ENCODE data around the gene ZNF775.

The ZNF775 gene

DNA sequence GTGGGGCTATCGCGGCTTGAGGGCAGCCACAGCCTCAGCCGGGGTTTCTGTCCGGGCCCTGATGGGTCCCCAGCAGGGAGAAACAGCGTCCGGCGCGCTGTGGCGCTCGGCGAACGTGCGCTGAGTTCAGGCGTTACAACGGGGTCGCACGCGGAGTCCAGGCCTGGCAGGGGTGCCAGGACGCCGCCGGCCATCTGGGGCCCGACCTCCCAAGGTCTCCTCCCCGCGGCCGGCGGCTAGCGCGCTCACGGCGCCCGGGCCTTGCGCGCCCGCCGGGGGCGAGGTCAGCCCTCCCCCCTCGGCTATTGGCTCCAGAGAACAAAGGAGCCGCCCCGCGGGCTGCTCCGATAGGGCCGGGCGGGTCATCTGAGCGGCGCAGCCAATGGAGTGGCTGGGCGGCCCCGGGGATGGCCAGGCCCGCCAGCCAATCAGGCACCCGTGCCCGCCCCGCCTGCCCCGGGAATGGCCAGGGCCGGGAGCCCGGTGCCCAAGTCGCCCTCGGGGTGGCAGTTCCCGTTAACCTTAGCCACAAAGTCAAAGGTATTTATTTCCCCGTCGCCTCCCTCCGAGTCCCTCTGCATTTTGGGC, at the start of gene ZNF775:
ZNF775 (plus strand) TSS at position 478 of the 588 bp plus-strand sequence. CDS start 9,141 bp downstream, outside the sequence.
- DNase-seq (peak; percentile 95), ATAC-seq (peak; percentile 96)

DNA sequence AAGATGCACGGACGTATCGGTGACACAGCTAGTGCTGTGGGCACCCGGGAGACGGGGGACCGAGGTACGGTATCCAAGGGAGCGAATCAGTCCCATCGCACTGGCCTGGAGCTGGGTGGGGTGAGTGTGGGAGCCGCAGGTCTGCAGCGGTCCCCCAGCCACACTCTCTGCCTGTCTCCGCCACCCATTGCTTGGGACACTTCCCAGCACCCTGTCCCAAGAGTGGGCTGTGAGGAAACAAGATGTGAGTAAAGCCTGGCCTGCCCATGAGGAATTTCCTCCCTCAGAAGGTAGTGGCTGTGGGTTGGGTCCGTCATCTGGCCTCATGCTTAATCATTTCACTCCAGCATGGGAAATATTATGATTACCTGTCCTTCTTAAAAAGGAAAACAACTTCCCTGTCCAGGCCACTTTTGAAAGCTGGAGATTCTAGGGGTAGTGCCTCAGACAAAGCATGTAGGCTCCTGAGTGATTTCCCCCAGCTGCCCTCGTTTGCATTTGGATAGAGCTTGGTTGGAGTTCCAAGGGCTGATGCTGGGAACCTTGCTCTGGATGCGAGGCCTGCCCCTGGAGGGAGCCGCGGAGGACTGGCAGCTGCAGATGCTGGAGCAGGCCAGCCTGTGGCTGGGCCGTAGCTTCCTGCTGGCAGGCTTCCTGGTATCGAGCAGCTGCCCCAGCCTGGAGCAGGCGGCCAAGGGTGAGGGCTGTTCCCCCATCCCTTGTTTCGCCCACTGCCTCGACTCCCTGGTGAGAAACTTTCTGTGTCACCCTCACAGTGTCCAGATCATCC, 49.6 kb upstream of the ZNF775 start:
- ATAC-seq, result no peak
- DNase-seq, result no peak

DNA sequence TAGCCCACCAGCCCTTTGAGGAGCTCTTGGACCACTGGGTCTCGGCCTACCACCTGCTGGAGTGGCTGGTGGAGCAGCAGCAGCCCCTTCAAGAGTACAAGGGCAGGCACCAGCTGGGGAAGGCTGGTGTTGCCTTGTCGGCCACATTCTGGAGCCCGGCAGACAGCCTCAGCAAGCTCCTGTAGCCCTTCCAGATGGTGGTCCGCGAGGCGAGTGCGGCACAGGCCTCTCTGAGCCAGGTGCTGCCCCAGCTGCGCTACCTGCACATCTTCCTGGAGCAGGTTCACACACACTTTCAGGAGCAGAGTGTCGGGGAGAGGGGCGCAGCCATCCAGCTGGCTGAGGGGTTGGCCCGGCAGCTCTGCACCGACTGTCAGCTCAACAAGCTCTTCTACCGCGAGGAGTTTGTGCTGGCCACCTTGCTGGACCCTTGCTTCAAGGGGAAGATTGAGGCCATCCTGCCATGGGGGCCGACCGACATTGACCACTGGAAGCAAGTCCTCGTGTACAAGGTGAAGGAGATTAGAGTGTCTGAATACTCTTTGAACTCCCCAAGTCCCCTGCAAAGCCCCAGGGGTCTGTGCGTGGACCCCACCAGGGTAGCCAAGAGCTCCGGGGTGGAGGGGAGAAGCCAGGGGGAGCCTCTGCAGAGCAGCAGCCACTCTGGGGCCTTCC, 48.8 kb upstream of the ZNF775 start:
- no peak for ATAC-seq
- no peak for DNase-seq

DNA sequence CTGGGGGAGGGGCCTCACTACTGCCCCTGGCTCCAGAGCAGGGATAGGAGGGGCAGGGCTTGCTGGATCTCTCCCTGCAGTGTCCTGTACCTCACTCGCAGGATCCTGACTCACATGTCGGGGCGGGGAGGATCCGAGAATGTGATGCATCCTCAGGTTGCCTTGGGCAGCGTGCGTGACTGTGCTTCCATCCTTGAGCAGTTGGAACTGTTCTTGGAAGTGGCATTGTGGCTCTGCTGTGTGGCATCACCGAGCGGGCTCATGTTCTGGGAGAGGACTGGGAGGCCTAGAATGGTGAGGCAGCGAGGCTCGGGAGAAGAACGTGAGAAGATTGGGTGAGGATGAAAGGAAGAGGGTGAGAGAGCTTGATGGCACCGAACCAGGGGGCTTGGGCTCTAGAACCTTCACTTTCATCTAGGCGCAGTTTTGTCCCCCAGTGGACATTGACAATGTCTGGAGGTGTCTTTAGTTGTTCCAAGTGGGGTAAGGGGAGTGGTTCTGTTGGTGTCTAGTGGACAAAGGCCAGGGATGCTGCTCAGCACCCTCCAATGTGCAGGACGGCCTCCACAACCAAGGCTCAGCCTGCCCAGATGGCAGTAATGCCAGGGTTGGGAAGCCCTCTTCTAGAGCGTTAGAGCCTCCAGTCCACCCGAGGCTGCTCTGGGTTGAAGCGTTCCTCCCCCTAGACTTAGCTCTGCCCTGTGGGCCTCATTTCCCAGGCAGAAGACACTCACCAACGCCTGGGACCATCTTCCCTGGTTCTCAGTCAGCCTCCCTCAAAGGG, 46.1 kb upstream of the ZNF775 start:
- no peak for DNase-seq
- no peak for ATAC-seq

DNA sequence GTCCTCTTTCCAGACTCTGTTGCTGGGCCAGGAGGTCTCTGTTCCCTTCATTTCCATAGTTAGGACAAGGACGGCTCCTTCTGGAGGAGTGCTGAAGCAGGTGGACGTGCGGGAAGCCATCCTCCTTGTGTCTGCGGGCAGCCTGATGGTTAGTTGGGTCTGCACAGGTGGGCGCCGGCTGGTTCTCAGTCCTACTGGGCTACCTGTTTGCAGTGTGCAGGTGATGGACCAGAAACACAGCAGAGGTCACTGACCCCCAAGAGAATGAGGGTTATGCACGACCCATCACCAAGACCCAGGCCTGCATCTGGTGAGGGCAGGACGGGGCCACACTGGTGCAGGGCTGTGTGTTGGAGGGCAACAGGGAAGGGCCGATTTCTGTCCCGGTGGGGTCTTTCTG, 45.5 kb upstream of the ZNF775 start:
- ATAC-seq (no peak), DNase-seq (no peak)

DNA sequence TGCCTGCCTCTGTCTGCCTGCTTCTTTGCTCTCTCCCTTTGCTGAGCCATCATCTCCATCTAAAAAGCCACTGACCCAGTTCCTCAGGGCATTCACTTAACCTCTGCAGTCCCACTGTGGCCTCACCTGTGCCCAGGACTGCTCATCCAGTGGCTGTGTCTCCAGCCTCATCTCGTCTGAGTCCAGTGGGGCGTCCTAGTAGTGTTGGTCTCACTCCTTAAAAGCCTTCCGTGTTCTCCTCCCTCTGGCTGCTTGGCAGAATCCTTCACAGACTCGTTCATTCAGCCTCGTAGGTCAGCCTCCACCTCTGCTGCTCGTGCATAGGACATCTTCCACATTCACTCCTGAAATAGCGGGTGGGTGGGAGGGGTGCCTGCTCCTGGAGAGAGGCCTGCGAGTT, 45.0 kb upstream of the ZNF775 start:
- DNase-seq, result no peak
- ATAC-seq, result no peak

DNA sequence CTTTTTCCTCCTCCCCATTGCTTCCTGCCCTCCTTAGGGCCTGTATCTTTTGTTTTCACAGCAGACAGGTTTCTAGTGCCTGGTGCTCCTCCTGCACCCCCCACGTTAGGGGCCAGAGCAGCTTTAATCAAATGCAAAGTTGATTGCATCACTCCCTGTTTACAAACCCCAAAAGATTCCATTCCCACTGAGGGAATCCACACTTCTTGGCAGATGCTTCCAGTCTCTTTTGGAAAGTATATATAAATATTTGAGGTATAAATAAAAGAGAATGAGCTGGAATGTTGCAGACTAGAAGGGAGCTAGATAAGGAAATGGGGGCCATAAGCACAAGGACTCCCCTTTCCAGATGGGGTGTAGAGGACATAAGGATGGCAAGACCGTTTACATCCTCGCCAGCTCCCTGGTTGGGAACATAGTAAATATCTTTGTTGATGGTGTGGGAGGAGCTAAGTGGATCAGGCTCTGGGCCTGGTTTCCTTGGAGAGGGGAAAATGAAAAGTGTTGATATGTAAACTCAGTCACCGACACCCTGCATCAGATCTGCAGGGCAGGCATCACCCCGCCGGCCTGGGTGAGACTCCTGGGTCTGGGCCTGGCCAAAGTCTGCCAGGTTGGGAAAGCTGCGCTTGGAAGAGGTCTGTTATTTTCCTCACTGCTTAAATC, 43.9 kb upstream of the ZNF775 start:
- ATAC-seq, result no peak
- no peak for DNase-seq

DNA sequence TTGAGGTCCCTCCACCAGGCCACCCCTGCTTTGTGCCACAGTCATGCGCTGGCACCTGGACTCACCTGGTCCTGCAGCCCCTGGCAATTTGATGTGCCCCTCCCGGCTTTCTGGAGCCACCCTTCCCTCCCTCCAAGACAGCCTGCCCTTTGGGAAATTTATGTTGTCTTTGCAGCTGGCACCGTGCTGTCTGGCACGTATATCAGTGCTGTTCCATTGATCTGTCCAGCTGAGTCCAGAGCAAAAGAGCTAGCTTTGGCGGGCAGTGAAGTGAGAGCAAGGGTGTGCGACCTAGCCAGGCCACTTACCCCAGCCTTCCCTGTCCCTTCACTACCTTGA, 43.4 kb upstream of the ZNF775 start:
- DNase-seq (no peak), ATAC-seq (no peak)

DNA sequence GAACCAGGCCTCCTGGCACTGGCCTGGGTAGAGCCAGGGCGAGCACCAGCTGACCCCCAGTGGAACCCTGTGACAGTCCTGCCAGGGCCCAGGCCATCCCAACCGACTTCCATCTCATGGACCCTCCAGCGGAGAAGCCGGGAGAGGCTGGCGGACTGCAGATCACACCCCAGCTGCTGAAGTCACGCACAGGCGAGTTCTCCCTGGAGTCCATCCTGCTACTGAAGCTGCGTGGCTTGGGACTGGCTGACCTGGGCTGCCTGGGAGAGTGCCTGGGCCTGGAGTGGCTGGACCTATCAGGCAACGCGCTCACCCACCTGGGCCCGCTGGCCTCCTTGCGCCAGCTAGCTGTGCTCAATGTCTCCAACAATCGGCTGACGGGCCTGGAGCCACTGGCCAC, 42.4 kb upstream of the ZNF775 start:
- DNase-seq (no peak), ATAC-seq (no peak)

DNA sequence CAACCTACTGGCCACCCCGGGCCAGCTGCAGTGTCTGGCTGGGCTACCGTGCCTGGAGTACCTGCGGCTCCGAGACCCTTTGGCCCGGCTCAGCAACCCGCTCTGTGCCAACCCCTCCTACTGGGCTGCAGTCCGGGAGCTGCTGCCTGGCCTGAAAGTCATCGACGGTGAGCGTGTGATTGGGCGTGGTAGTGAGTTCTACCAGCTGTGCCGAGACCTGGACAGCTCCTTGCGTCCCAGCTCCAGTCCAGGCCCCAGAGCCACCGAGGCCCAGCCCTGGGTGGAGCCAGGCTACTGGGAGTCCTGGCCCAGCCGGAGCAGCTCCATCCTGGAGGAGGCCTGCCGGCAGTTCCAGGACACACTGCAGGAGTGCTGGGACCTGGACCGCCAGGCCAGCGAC, 42.0 kb upstream of the ZNF775 start:
- no peak for DNase-seq
- no peak for ATAC-seq

DNA sequence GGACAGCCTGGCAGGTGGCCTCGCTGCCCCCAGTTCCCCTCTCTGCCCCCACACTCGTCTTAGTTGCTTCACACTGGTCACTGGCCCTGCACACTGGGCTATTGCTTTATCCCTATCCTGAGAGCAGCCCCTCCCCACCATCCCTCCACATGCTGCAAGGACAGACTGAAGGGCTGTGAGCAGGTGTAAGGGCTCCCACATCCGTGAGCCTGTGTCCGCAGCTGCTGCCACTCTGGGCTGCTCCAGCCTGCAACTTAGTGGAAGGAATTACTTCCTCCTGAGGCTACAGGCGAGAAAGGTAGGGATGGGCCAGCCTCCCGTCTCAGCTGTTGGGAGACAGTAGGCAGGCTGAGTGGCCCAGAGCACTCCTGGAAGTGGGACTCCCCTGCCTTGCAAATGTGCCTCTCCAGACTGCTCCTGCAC, 41.5 kb upstream of the ZNF775 start:
- ATAC-seq (no peak), DNase-seq (no peak)

DNA sequence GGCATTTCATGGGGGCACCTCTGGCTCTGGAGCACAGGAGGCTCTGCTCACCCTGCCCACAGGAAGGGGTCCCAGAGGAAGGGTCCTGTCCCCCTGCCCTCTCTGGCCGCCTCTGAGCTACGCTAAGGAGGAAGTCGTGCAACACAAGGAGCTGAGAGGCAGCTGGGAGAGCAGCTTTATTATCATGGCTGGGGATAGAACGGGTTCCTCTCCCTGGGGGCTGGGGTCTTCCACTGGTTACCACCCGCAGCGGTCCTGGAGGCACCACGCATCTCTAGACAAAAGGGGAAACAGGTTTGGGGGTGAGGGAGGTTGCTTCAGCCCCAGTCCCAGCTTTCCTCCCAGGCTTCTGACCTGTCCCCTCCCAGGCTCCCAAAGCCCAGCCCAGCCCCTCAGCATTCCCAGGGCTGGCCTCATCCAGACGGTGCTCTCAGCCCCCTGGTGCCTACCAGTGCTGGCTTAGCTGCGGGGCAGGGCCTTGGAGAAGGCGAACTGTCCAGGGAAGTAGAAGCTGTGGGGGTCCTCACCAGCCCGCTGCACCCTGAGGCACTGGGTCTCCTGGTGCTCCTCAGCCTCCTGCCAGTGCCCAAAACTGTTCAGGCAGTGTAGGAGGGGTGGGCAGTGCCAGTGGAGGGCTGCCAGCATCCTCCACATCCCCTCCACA, 40.8 kb upstream of the ZNF775 start:
- ATAC-seq, result no peak
- no peak for DNase-seq

DNA sequence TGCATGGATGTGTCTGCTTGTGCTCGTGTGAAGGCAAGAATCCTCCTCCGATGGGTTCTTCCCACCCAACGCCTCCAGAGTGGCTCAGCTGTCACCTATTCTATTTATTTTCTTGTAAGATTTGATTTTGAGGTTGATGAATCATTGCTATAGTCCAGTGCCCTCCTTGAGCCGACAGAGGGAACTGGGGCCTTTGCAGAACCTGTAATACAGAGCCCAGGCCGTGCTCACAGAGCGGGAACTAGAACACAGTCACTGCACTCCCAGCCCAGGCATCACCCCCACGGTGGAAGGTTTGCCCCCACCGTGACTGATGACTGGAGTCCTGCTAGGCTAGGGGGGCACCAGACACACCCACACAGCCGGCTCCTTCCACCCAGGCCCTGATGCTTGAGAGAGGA, 39.7 kb upstream of the ZNF775 start:
- ATAC-seq (peak; percentile 4), DNase-seq (no peak)

DNA sequence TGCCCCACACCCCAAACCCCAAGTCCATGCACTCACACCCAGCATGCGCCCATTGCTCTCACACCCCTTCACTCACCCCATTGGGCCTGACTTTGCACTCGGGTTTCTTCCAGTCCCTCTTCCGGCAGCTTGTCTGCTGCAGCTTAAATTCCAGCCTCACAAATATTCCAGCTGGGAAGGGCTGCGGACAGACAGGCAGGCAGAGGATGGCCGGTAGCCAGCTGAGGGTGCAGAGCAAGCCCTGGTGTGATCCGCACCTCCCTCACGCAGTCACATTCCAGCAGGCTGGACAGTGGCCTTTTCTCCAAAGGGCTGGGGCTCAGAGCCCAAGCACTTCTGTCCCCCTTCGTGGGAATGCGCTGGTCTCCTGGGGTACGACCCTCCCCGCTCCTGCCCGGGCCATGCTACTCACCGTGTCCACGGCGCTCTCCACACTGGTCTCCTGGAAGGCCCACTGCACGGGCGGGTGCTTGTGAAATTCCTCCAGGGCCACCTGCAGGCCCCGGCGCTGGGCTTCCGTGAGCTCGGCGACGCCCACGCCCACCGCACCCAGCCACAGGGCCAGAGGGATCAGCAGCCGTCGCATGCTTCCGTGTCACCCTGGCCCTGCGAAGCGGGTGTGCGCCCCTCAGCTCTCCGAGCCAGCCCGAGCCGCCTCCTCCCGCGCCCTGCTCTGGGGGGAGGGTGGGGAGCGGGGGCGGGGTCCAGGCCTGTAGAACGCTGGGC, 38.9 kb upstream of the ZNF775 start:
- ATAC-seq (peak; percentile 20), DNase-seq (peak; percentile 39)

DNA sequence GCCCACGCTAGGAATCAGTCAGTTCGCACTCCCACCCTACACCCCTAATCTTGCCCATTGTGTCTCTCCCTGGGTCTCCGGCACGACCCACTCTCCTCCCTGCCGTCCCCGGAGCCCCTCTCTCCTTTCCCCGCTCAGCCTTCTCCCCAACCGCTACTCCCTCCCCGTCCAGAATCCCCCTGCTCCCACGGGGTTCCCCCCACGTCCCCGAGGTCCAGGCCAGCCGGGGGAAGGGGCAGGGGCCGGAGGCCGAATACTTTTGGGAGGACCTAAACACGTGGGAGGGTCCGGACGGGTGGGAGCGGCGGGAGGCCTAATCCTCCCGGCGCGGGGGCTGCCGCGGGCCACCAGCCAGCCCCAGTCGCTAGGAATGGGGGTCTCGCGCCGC, 38.3 kb upstream of the ZNF775 start:
- ATAC-seq, result no peak

DNA sequence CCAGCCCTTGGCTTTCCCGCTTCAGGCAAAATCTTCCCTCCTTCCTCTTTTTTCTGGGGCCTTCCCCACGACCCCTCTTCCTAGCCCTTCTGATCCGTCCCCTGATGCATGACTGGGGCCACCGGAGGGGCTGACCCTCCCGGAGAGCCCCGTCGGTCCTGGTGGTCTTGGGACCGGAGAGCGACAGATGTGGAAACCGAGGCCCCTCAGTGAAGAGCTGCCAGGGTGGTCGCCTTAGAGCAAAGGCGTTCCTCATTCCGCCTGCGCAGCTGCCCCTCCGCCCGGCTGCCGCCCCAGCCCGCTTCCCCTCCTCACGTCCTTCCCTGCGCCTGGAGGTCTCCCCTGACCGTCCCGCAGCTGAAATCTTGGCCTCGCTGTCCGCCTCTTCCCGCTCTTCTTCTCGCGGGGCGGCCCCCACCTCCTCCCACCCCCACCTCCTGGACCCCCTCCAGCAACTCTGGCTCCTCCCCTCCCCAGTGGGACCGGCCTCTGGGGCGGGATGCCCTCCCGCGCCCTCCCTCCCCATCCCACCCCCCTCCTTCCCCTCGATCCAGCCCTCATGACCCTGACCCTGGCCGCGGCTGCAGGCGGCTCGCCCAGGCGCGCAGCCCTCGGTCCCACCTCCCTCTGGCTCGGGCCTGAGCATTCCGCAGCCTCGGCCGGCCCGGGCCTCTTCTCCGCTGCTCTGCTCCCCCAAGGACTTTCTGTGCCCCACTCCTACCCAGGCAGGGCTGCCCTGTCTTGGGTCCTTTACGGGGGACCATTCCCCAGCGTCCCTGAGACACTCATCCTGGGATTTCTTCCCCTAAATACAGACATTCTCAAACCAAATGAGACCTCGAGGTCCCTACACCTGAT, 37.6 kb upstream of the ZNF775 start, which contains the start of gene RARRES2:
RARRES2 (minus strand) TSS at position 367 of the 858 bp plus-strand sequence. CDS start 1,020 bp downstream, outside the sequence.
- no peak for ATAC-seq
- DNase-seq, result no peak

More for the DNA sequence above, 38.3 kb upstream of the ZNF775 start:
- no peak for DNase-seq

DNA sequence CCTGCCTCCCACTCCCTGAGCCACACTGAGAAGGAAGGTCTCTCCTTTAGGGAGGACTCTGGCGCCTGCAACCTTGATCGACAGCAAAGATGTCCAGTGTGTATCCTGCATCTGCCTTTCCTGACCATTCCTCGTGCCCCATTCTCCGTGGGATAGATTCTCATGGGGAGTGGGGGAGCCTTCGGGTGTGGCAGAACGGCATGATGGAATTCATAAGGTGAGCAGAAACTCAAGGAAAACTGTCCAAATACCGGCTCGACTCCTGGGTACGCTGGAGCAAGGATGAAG, 37.1 kb upstream of the ZNF775 start:
- DNase-seq (no peak), ATAC-seq (no peak)

DNA sequence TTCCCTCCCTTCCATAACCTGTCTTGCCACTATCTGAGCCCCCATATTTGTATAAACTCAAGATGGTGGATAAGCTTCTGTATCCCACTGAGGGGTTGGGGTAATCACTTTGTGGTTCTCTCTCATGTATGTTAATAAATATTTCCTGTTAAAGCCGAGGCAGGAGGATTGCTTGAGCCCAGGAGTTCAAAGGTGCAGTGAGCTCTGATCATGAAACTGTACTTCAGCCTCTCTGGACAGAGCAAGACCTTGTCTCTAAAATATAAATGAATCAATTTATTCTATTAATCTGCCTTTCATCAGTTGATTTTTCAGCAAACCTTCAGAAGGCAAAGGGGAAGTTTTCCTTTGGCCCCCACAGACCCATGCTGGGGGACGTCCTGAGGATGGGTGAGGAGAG, 35.9 kb upstream of the ZNF775 start:
- no peak for DNase-seq
- no peak for ATAC-seq

DNA sequence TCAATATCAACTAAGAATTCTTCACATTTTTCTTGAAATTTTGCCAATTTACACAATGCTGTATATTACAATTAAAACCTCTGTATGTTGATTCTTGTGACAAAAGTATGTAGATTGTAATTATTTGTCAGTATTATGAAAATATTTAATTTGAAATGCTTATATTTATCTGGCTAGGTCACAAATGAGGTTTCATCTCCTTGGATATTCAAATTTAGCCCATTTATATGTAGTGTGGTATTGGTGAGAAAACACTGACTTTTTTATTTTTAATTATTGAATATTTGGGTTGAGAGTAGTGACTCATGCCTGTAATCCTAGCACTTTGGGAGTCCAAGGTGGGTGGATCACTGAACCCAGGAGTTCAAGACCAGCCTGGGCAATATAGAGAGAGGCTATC, 34.8 kb upstream of the ZNF775 start:
- DNase-seq (no peak), ATAC-seq (no peak)

DNA sequence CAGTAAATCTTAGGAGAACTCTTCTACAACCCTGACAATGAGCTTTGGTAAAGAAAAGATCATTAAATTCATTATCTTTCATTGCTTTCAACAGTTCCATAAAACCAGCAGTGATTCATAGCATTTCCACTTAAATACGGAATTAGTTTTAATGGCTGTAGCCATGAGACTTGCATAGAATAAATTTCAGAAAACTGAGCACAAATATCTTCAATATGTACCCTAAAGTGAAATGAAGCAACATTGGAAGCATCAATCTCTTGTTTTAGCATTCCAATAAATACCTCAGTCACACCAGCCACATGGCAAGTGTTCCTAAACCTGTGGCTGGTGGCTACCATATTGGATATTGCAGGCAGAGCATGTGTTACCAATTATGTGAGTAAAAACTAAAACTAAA, 34.1 kb upstream of the ZNF775 start:
- ATAC-seq, result no peak
- DNase-seq, result no peak

Measured in stimulated activated naive CD8-positive, alpha-beta T cell treated with anti-CD3 and anti-CD28 coated beads, Interleukin-15, Interleukin-2, amounts not matched to agents 100 U/mL and 50 U/mL, for 24 hours (primary cell).